NB4 (cell line): Measurements from ENCODE around the gene SIN3B.

Experiments
- DNase-seq: peaks from one replicate; pipeline ENCODE4 v3.0.0; 2010; ENCODE audit warnings: low read depth
- H3K4me3 ChIP-seq: one replicate; pipeline ENCODE4 v1.5.1; 2011; ENCODE audit warnings: mild to moderate bottlenecking, low read depth, low read length, moderate library complexity
- CTCF ChIP-seq: IDR thresholded peaks from one replicate; pipeline ENCODE4 v1.5.1; 2012; ENCODE audit warnings: low read depth, low read length
- MAX ChIP-seq: IDR thresholded peaks from 2 replicates; pipeline ENCODE4 v1.6.1; 2011; ENCODE audit warnings: low read depth, low read length
- MYC ChIP-seq: IDR thresholded peaks from 2 replicates; pipeline ENCODE4 v1.6.1; 2011; ENCODE audit warnings: low read depth, low read length
- POLR2A ChIP-seq: IDR thresholded peaks from 2 replicates; pipeline ENCODE4 v1.6.1; 2011; ENCODE audit warnings: mild to moderate bottlenecking; ENCODE audit not compliant: insufficient read length; ENCODE audit errors: extremely low read depth

SIN3B gene

GRCh38 chr19:16829010-16829821 lies at the start of gene SIN3B:
Gene SIN3B, plus strand, starts transcription at chr19:16829398. Its CDS starts 23 bp downstream, at chr19:16829421.
- TF ChIP-seq POLR2A (peak; percentile 71), CTCF (no peak)
- peak; percentile 89 for DNase-seq

GRCh38 chr19:16779539-16780163 lies 49.5 kb upstream of the SIN3B start:
- DNase-seq, result no peak
- no peak overlapping the region for H3K4me3 ChIP-seq
- TF ChIP-seq MAX, result 0 out of 2 replicates have a peak, but pooled peaks have one; percentile 18
- no peak for TF ChIP-seq POLR2A

More at GRCh38 chr19:16829010-16829821, at the start of gene SIN3B:
- H3K4me3 ChIP-seq, result peak within 1 kb of the TSS; percentile 74

- DNase-seq, result no peak
- H3K4me3 ChIP-seq, result no peak overlapping the region
- TF ChIP-seq CTCF, result no peak
- TF ChIP-seq POLR2A, result no peak
- no peak for TF ChIP-seq MYC
- no peak for TF ChIP-seq MAX
These were observed 46.5 kb upstream of the SIN3B start for GRCh38 chr19:16782719-16783118.

DNA sequence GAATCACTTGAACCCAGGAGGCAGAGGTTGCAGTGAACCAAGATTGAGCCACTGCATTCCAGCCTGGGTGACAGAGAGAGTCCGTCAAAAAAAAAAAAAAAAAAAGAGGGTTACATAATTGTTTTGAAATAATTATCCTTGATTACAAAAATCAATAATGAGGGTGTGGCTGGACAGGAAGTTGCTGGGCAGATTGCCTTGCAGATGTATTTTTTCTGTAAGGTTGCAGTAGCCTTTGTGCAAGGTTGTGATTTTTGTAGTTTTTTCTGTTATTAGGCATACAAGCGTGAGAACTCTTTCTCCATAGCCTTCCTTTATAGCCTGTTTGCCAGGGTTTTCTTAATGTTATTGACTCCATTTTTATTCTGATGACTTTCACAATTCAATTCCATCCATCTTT lies 40.7 kb upstream of the SIN3B start:
- no peak for TF ChIP-seq MAX
- no peak for TF ChIP-seq CTCF
- TF ChIP-seq POLR2A, result no peak
- TF ChIP-seq MYC, result no peak
- no peak overlapping the region for H3K4me3 ChIP-seq

DNA sequence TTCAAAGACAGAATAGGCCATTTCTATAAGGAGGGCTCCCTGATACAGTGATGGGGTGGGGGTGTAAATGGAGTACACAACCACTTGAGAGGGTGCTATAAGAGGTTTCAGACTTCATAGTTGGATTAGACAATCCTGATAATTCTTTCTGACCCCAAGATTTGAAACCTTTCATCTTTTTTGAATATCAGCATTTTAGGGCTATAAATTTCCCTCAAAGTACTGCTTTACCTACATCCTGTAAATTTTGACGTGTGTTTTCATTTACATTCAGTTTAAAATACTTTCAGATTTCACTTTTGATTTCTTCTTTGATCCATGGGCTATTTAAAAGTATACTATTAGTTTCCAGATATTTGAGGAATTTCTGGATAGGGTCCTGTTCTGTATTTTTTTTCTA lies 40.0 kb upstream of the SIN3B start:
- H3K4me3 ChIP-seq, result no peak overlapping the region
- no peak for DNase-seq
- TF ChIP-seq POLR2A (no peak), MYC (no peak), MAX (no peak), CTCF (no peak)

More for the DNA sequence above, 40.7 kb upstream of the SIN3B start:
- DNase-seq, result no peak

GRCh38 chr19:16790051-16790450 lies 39.1 kb upstream of the SIN3B start:
- no peak overlapping the region for H3K4me3 ChIP-seq
- no peak for DNase-seq
- TF ChIP-seq MYC (no peak), MAX (no peak), CTCF (no peak), POLR2A (no peak)
